Adrenal gland (tissue), 5 donors: Measurements from ENCODE around the gene NUDT3.

Source experiments
- CTCF ChIP-seq, 6 experiments: fragments of 450-650 bp in 4 of 6; fragments of 200-600 bp in 2 of 6; sonication (generic) in 1 of 6; IDR thresholded peaks; 1 replicate in 5 of 6; 2 replicates in 1 of 6; pipeline versions ENCODE4 v1.5.1 to v1.8.0; 2016 to 2021; ENCODE audit warnings: antibody characterized with exemption in 6 of 6, mild to moderate bottlenecking in 2 of 6, moderate library complexity in 1 of 6
- POLR2A ChIP-seq, 2 donors: fragments of 450-650 bp; IDR thresholded peaks; one replicate each; pipeline ENCODE4 v1.6.1; 2017; ENCODE audit warnings: antibody characterized with exemption in 2 of 2, mild to moderate bottlenecking in 2 of 2, moderate library complexity in 1 of 2
- donor health status: DM: no; HTN: no; CAD: no.

- no peak for TF ChIP-seq POLR2A (IDR thresholded peaks at IDR 0.05)
- TF ChIP-seq CTCF (IDR thresholded peaks at IDR 0.05), result no peak
Measured at GRCh38 chr6:34338811-34339210, 53.7 kb downstream of the NUDT3 start.
